GM21526 (cell line): ENCODE measurements around the gene AATK.

ENCODE experiments used
- ATAC-seq: cut with Tn5 transposase; IDR thresholded peaks from one replicate; pipeline ENCODE4 v1.9.1; 2021; ENCODE audit warnings: moderate library complexity; ENCODE audit not compliant: unreplicated experiment, low FRiP score

Gene AATK

GRCh38 chr17:81183316-81183715 lies 17.3 kb upstream of the AATK start:
- ATAC-seq = no peak

GRCh38 chr17:81182596-81182995 lies 16.6 kb upstream of the AATK start:
- no peak for ATAC-seq

GRCh38 chr17:81181811-81182185 lies 15.8 kb upstream of the AATK start:
- ATAC-seq = no peak

GRCh38 chr17:81180836-81181810 lies 15.1 kb upstream of the AATK start:
- no peak for ATAC-seq

GRCh38 chr17:81179861-81180260 lies 13.8 kb upstream of the AATK start:
- ATAC-seq = no peak

GRCh38 chr17:81179220-81179619 lies 13.2 kb upstream of the AATK start:
- no peak for ATAC-seq

GRCh38 chr17:81178136-81179091 lies 12.4 kb upstream of the AATK start:
- no peak for ATAC-seq

- ATAC-seq = no peak
Observed at GRCh38 chr17:81176666-81177065, 10.6 kb upstream of the AATK start.

GRCh38 chr17:81173762-81174155 lies 7.7 kb upstream of the AATK start:
- no peak for ATAC-seq

GRCh38 chr17:81173052-81173761 lies 7.2 kb upstream of the AATK start:
- no peak for ATAC-seq

GRCh38 chr17:81171941-81172340 lies 5.9 kb upstream of the AATK start:
- ATAC-seq = no peak

GRCh38 chr17:81170727-81171494 lies 4.9 kb upstream of the AATK start:
- no peak for ATAC-seq

GRCh38 chr17:81169870-81170309 lies 3.9 kb upstream of the AATK start:
- ATAC-seq = no peak

- no peak for ATAC-seq
Observed at GRCh38 chr17:81167638-81168037, 1.6 kb upstream of the AATK start.

GRCh38 chr17:81167194-81167524 lies 1.1 kb upstream of the AATK start:
- no peak for ATAC-seq

- ATAC-seq = no peak
Observed at GRCh38 chr17:81165246-81166032, 582 bp downstream of the AATK start, which contains the start of gene PVALEF. TSS of gene PVALEF (plus strand) at chr17:81165507. CDS start at chr17:81181227, 15,720 bp downstream.

- ATAC-seq = no peak
Observed at GRCh38 chr17:81164371-81165245, 1.4 kb downstream of the AATK start.

GRCh38 chr17:81163703-81164370 lies 2.2 kb downstream of the AATK start:
- ATAC-seq = no peak
